CD4-positive, alpha-beta T cell treated with Interleukin-15 for 1 hour (primary cell): ENCODE measurements around the gene SMARCD3.

Experiments
- DNase-seq: peaks from one replicate; pipeline ENCODE4 v3.0.0-alpha.2; 2020

SMARCD3 gene

DNA sequence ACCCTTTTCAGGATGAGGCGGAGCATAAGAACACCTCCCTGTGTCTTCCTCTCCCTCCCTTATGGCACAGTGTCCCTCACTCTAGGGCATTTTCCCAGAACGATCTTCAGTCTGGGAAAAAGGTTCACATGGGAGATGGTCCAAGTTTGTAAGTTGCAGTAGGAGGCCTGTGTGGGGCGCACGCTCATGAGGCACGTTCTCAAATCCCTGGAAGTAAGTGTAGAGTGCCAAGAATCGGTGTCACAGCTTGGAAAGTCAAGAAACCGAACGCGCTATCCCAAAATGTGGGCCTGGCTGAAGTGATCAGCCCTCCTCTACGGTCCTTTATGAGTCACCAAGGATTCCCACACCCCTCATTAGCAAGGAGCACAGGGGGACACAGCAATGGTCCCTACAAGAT, 23.9 kb upstream of the SMARCD3 start:
- DNase-seq, result no peak

- peak; percentile 49 for DNase-seq
Measured at GRCh38 chr7:151271699-151272355, 23.3 kb upstream of the SMARCD3 start.

DNA sequence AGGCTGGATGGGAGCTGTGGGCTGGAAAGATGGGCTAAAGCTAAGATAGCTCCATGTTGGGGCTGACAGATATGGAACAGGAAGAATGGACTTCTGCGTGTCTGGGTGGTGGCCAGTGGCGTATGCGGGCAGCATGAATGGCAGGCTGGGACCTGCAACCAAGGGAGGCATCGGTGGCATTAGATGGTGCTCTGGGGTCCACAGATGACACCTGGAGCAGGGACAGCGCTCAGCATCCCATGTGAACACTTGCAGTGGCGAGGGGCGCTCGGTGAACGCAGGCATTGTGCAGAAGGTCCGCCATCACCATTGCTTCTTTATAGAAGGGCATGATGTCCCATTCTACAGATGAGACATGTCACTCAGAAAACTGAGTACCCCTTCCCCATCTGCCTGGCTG, 21.0 kb upstream of the SMARCD3 start:
- DNase-seq, result no peak

- DNase-seq, result no peak
Measured at GRCh38 chr7:151265351-151265931, 16.9 kb upstream of the SMARCD3 start.

DNA sequence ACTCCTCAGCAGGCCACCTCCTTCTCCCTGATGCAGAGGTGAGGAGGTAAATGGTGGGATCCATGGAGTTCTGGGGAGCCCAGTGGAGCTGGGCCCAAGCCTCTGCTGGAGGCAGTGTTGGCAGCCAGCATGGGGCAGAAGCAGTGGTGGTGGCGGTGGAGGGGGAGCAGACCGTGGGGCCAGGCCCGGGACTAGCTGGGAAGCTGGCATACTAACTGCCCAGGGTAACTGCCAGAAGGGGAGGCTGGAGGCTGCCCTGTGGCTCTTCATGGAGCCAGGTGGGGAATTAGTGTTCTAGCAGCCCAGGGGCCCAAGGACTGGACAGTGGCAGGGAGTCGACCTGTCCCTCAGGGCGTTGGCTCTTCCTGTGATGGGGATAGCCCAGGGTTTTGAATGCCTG, 16.1 kb upstream of the SMARCD3 start:
- no peak for DNase-seq

- DNase-seq, result no peak
Measured at GRCh38 chr7:151261529-151261928, 13.0 kb upstream of the SMARCD3 start.

- DNase-seq, result no peak
Measured at GRCh38 chr7:151260883-151261282, 12.4 kb upstream of the SMARCD3 start.

- DNase-seq, result no peak
Measured at GRCh38 chr7:151260471-151260870, 12.0 kb upstream of the SMARCD3 start.

- DNase-seq, result no peak
Measured at GRCh38 chr7:151257990-151258389, 9.5 kb upstream of the SMARCD3 start.

GRCh38 chr7:151256410-151257045, 8.0 kb upstream of the SMARCD3 start:
- DNase-seq, result no peak

DNA sequence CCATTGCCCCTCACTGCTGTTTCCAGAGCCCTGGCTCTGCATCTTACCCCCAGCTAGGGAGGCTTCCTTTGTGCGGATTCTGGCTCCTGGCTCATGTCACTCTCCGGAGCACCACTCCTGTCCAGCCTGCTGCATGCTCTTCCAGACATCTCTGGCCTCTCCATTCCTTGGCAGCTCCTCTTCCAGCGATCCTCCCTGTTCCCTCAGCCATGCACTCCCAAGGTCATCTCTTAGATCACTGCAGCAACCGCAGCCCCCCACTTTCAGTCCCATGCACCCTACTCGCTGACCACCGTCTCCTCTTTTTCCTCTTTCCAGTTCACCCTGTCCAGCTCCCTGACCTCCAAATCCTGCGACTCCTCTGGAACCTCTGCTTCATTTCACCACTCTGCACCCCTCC, 6.9 kb upstream of the SMARCD3 start:
- DNase-seq, result no peak

- DNase-seq, result no peak
Measured at GRCh38 chr7:151254851-151255250, 6.4 kb upstream of the SMARCD3 start.

DNA sequence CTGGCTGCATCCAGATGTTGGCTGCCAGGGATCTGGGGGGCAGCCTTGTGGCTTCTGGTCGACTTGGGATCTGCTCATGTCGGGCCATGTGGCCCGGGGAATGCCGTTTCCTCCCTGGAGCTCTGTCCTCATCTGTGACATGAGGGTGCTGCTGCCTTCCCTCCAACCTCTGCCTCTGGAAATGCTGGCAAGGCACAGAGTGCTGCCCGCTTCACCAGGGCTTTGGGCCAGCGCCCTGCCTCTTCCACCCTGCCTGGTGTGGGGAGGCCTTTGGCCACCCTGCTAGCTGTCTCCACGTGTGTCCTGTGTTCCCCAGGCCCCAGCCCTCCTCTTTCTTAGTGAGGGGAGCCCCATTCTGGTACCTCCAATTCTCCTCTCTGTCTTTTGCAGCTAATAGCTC, 5.8 kb upstream of the SMARCD3 start:
- DNase-seq, result no peak

DNA sequence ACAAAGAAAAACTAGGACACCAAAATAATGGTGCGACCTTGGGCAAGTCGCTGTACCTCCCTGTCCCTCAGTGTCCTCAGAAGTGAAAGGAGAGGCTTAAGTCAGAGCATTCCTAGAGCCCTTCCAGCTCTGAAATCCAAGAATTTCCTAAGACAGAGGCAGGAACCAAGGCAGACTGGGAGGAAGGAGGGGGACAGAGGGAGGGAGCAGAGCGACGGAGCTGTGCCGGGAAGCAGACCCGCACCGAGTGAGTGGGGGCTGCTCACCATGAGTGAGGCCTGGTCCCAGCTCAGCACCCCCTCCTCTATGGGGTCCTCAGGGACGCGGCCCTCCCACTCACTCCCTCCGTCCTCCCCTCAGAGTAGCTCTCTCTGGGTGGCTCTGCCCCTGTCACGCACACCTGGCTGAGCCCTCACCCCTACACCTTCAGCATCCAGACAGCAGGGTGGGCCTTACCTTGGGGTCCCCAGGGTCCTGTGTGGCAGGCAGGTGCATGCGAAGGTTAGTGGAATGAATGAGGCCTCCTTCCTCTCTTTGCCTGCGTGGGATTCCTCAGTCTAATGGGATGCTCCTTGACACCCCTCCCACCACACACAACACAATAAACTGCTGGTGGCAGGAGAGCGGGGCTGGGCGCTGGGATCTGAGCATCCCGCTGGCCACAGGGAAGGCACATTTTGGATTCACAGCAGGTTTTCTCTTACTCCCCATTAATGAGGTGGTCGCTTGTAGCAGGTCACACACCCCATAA, 4.6 kb upstream of the SMARCD3 start:
- no peak for DNase-seq

GRCh38 chr7:151252561-151252835, 4.0 kb upstream of the SMARCD3 start:
- DNase-seq, result no peak

- DNase-seq, result no peak
Measured at GRCh38 chr7:151251689-151252560, 3.4 kb upstream of the SMARCD3 start.

DNA sequence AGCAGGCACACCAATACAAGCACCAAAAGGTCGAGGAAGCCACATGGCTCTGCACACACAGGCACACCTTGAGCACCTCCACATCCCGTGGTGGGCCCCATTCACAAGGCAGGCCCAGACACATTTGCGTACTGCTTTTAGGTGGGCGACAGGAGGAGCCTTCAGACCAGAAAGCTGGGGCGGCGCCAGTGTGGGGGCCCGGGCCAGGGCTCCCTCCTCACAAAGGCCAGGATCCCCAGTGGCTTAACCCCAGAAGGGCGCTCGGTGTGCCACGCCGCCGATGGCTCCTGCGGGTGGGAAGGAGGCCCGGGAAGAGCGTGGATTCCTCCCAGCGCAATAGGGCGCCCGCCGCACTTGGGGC, 2.8 kb upstream of the SMARCD3 start:
- no peak for DNase-seq

- no peak for DNase-seq
Measured at GRCh38 chr7:151250181-151251132, 2.0 kb upstream of the SMARCD3 start.

GRCh38 chr7:151249732-151250072, 1.2 kb upstream of the SMARCD3 start:
- DNase-seq, result no peak

GRCh38 chr7:151249034-151249731, 689 bp upstream of the SMARCD3 start:
- no peak for DNase-seq

- DNase-seq, result no peak
Measured at GRCh38 chr7:151247611-151248345, 716 bp downstream of the SMARCD3 start.
